Fibroblast of the aortic adventitia (primary cell): Measurements from ENCODE around the gene PACS2. TPM values are rescaled to one million over a fixed set of nuclear protein-coding genes. Genes with fewer than 3 reads are reported as not detected.

Experiments
- DNase-seq: peaks from one replicate; pipeline ENCODE4 v3.0.0-alpha.2; 2010; ENCODE audit warnings: low read depth
- H3K4me3 ChIP-seq: 2 replicates; pipeline ENCODE4 v1.5.1; 2011; ENCODE audit warnings: low read depth, mild to moderate bottlenecking, control low read depth, low read length, moderate library complexity
- total RNA-seq: library from RNA; depleted of rRNA; stranded (reverse); fragments of >200 nt; gene quantifications from 2 replicates; pipeline ENCODE4 v1.2.3, GENCODE V29; 2012; ENCODE audit warnings: low replicate concordance
- TF ChIP-seq, protein P1 (sequence below): IDR thresholded peaks from 2 replicates; pipeline ENCODE4 v1.5.1; 2011; ENCODE audit warnings: mild to moderate bottlenecking, low read length, control low read depth, inconsistent platforms; ENCODE audit not compliant: insufficient read depth

PACS2 gene
- total RNA-seq: 41.5 and 48.6 TPM in 2 replicates

- TF ChIP-seq, protein P1, sequence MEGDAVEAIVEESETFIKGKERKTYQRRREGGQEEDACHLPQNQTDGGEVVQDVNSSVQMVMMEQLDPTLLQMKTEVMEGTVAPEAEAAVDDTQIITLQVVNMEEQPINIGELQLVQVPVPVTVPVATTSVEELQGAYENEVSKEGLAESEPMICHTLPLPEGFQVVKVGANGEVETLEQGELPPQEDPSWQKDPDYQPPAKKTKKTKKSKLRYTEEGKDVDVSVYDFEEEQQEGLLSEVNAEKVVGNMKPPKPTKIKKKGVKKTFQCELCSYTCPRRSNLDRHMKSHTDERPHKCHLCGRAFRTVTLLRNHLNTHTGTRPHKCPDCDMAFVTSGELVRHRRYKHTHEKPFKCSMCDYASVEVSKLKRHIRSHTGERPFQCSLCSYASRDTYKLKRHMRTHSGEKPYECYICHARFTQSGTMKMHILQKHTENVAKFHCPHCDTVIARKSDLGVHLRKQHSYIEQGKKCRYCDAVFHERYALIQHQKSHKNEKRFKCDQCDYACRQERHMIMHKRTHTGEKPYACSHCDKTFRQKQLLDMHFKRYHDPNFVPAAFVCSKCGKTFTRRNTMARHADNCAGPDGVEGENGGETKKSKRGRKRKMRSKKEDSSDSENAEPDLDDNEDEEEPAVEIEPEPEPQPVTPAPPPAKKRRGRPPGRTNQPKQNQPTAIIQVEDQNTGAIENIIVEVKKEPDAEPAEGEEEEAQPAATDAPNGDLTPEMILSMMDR: no peak
- peak; percentile 77 for DNase-seq
- H3K4me3 ChIP-seq: peak within 1 kb of the TSS; percentile 82
Observed at GRCh38 chr14:105314287-105315200, at the start of gene PACS2. PACS2 (plus strand) TSS chr14:105314748; CDS start chr14:105314919, 171 bp downstream.

- H3K4me3 ChIP-seq: no peak overlapping the region
- TF ChIP-seq, protein P1: no peak
- DNase-seq: no peak
Observed at GRCh38 chr14:105267820-105268548, 46.6 kb upstream of the PACS2 start.

DNA sequence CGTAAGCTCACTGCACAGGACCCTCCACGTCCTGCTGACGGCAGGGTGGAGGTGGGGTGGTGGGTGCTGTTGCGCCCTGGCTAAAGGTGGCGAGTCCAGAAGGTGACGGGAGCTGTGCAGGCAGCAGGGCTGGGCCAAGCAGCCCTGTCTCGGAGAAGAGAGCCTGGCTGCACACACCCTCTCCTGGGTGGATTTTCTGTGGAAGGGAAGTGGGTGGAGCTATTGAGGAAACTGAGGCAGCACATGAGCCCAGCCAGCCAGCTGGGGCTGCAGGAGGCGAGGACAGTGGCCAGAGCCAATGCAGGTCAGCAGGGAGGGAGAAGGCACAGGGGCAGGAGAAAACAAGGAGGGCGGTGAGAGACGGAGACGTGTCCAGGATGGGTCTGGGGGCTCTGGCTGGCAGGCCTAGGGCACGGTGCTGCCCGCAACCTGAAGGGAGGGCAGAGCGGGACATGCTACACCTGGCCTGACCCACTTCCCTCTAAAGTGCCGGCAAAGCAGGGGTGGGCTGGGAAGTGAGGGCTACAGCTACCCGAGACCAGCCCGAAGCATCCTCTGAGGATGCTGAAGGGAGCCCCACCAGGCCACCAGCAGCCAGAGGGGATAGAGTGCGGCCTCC lies 45.7 kb upstream of the PACS2 start:
- DNase-seq: no peak
- TF ChIP-seq, protein P1: no peak
- no peak overlapping the region for H3K4me3 ChIP-seq

DNA sequence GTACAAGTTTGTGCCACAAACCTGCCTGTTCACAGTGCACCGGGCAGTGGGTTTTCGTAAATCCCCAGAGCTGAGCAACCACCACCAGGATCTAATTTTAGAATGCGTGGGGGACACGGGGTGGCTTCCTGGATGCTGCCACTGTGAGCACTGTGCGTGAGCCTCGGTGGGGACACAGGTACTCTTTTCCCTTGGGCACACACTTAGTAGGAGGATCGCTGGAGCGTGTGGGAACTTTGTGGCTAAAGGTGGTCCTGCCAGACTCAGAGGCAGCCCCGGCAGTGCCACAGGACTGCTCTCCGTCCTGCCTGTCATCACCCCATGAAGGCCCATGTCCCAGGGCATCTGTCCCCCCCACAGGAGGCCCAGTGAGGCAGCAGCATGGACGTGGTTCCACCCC lies 45.1 kb upstream of the PACS2 start:
- TF ChIP-seq, protein P1: no peak
- H3K4me3 ChIP-seq: no peak overlapping the region
- no peak for DNase-seq

DNA sequence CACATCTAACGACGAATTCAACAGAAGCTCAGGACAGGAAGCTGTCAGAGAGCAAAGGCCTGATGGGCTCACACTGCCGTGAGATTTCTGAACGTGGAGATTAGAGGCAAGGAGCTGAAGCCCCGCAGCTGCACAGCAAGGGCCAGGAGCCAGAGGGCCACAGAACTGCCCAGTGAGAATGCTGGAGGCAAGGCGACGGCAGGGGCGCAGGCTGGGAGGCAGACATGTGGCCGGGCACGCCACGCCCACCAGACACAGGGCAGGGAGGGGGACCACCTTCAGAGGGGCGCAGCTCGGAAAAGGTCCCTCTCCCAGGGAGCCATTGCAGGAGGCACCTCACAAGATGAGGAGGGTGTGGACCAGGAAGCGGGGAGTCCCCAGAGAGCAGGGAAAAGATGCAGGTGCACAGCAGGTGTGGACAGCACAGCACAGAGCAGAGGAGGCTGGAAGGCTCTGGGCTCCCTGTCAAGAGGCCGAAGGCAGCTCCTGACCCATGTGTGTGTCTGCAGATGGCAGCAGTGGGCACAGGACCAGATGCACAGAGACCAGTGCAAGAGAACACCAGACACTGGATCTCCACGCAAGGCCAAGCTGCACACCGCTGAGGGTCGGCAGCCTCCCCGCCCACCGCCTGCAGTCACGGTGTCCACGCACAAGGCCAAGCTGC lies 43.2 kb upstream of the PACS2 start:
- DNase-seq: no peak
- TF ChIP-seq, protein P1: no peak
- H3K4me3 ChIP-seq: no peak overlapping the region

DNA sequence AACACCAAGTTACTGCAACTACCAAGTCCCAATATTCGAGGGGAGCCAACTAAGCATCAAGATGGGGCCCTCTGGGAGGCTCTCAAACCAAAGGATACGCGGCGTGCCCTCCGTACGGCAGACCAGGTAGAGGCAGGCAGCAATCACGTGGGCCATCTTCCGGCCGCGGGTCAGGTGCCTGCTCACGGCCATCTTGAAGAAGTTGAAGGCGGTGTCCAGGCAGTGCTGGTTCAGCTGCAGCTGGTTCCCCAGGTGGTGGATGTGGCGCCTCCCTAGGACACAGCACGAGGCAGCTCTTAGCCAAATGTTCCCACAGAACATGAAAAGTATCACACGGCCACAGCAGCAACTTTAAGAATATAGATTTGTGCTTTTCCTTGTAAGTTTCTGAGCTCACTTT lies 41.9 kb upstream of the PACS2 start:
- H3K4me3 ChIP-seq: no peak overlapping the region
- TF ChIP-seq, protein P1: no peak
- DNase-seq: no peak
